ENCODE measurements around the gene CDCA7.

The CDCA7 gene

DNA sequence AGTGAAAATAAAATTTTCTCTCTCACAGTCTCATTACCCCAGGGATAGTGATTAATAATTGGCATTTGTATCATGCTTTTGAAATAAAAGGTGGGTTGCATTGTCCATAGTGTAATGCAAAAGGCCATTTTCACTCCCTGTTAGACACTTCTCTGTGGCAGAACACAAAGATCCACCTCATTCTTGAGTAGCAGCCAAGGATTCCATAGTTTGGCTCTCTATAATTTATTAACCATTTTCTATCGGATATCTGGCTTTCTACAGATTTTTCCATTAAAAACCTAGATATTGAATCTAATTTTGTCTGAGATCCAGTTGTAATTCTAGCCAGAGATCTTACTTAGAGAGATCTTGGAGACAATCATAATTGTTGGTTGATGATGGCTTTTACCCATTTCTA, 39.0 kb downstream of the CDCA7 start:
- no peak for TF ChIP-seq ZNF565 (CRISPR knock-in tag; conservative IDR thresholded peaks at IDR 0.05; ENCODE audit: low read depth)
- TF ChIP-seq, protein P1, sequence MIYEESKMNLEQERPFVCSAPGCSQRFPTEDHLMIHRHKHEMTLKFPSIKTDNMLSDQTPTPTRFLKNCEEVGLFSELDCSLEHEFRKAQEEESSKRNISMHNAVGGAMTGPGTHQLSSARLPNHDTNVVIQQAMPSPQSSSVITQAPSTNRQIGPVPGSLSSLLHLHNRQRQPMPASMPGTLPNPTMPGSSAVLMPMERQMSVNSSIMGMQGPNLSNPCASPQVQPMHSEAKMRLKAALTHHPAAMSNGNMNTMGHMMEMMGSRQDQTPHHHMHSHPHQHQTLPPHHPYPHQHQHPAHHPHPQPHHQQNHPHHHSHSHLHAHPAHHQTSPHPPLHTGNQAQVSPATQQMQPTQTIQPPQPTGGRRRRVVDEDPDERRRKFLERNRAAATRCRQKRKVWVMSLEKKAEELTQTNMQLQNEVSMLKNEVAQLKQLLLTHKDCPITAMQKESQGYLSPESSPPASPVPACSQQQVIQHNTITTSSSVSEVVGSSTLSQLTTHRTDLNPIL (CRISPR knock-in tag; IDR thresholded peaks at IDR 0.05; ENCODE audit: low read depth): no peak
- TF ChIP-seq ISL1 (CRISPR knock-in tag; IDR thresholded peaks at IDR 0.05): no peak
- no peak for TF ChIP-seq TOX (CRISPR knock-in tag; IDR thresholded peaks at IDR 0.05; ENCODE audit: borderline replicate concordance)
- no peak for TF ChIP-seq ZNF70 (CRISPR knock-in tag; IDR thresholded peaks at IDR 0.05)
- no peak for TF ChIP-seq ARNTL (CRISPR knock-in tag; IDR thresholded peaks at IDR 0.05; ENCODE audit: borderline replicate concordance, low read depth)
- TF ChIP-seq ESRRG (CRISPR knock-in tag; IDR thresholded peaks at IDR 0.05): no peak
- TF ChIP-seq GLIS3 (CRISPR knock-in tag; IDR thresholded peaks at IDR 0.05): no peak
- TF ChIP-seq PPARA (CRISPR knock-in tag; IDR thresholded peaks at IDR 0.05; ENCODE audit: borderline replicate concordance): no peak
- no peak for TF ChIP-seq ZFP30 (CRISPR knock-in tag; IDR thresholded peaks at IDR 0.05)
- no peak for TF ChIP-seq BACH2 (CRISPR knock-in tag; IDR thresholded peaks at IDR 0.05; ENCODE audit: borderline replicate concordance)
- TF ChIP-seq ZNF8 (CRISPR knock-in tag; IDR thresholded peaks at IDR 0.05): no peak
- no peak for ATAC-seq

DNA sequence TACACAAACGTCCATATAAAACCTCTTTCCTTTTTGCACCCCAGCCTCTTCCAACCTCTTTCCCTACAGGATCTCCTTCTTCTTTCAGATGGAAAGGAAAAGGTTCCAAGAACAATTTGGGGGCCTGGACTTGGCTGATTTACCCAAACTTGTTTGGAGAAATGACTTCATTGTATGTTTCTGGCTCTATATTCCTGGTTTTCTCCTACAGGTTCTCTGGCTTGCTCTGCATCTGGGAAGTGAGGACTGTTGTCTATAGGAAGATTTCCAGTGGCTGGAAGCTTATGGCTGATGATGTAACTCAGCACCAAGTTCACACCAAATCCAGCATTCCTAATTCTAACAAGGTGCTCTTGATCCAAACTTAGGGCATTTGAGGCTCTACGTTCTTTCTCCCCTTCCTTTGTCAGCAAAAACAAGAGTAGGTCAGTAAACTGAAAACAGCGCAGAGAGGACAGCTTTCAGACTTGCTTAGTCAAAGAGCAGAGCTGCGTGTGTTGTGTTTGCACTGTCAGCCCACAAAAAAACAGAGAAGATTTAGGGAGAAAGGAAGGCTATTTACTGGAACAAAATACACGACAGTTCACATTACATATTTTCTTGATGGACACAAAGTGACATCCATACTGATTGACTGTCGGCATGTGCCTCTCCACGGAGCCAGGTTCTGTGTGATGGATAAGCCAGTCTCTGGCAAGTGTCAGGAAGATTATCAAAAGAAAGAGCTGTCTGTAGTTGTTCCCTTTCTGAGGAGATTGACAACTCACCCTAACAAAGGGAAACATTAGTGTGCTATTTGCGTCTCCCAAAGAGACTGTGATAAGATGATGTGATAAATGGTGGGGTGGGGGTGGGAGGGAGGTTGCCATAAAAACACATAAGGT, 39.7 kb downstream of the CDCA7 start:
- no peak for ATAC-seq
- TF ChIP-seq ZNF565 (CRISPR knock-in tag; conservative IDR thresholded peaks at IDR 0.05; ENCODE audit: low read depth) (no peak), SNAI2 (CRISPR knock-in tag; IDR thresholded peaks at IDR 0.05) (no peak), ISL1 (CRISPR knock-in tag; IDR thresholded peaks at IDR 0.05) (no peak), BACH2 (CRISPR knock-in tag; IDR thresholded peaks at IDR 0.05; ENCODE audit: borderline replicate concordance) (no peak), ZNF8 (CRISPR knock-in tag; IDR thresholded peaks at IDR 0.05) (no peak), ZFP3 (CRISPR knock-in tag; IDR thresholded peaks at IDR 0.05) (no peak), GLIS3 (CRISPR knock-in tag; IDR thresholded peaks at IDR 0.05) (no peak), ZNF70 (CRISPR knock-in tag; IDR thresholded peaks at IDR 0.05) (no peak), PPARA (CRISPR knock-in tag; IDR thresholded peaks at IDR 0.05; ENCODE audit: borderline replicate concordance) (no peak), ZFP30 (CRISPR knock-in tag; IDR thresholded peaks at IDR 0.05) (no peak), ZC3H10 (CRISPR knock-in tag; IDR thresholded peaks at IDR 0.05) (no peak)
- TF ChIP-seq, protein P1 (CRISPR knock-in tag; IDR thresholded peaks at IDR 0.05; ENCODE audit: low read depth): no peak
- TF ChIP-seq, protein P2, sequence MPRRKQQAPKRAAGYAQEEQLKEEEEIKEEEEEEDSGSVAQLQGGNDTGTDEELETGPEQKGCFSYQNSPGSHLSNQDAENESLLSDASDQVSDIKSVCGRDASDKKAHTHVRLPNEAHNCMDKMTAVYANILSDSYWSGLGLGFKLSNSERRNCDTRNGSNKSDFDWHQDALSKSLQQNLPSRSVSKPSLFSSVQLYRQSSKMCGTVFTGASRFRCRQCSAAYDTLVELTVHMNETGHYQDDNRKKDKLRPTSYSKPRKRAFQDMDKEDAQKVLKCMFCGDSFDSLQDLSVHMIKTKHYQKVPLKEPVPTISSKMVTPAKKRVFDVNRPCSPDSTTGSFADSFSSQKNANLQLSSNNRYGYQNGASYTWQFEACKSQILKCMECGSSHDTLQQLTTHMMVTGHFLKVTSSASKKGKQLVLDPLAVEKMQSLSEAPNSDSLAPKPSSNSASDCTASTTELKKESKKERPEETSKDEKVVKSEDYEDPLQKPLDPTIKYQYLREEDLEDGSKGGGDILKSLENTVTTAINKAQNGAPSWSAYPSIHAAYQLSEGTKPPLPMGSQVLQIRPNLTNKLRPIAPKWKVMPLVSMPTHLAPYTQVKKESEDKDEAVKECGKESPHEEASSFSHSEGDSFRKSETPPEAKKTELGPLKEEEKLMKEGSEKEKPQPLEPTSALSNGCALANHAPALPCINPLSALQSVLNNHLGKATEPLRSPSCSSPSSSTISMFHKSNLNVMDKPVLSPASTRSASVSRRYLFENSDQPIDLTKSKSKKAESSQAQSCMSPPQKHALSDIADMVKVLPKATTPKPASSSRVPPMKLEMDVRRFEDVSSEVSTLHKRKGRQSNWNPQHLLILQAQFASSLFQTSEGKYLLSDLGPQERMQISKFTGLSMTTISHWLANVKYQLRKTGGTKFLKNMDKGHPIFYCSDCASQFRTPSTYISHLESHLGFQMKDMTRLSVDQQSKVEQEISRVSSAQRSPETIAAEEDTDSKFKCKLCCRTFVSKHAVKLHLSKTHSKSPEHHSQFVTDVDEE (CRISPR knock-in tag; IDR thresholded peaks at IDR 0.05): no peak
- TF ChIP-seq, protein P3, sequence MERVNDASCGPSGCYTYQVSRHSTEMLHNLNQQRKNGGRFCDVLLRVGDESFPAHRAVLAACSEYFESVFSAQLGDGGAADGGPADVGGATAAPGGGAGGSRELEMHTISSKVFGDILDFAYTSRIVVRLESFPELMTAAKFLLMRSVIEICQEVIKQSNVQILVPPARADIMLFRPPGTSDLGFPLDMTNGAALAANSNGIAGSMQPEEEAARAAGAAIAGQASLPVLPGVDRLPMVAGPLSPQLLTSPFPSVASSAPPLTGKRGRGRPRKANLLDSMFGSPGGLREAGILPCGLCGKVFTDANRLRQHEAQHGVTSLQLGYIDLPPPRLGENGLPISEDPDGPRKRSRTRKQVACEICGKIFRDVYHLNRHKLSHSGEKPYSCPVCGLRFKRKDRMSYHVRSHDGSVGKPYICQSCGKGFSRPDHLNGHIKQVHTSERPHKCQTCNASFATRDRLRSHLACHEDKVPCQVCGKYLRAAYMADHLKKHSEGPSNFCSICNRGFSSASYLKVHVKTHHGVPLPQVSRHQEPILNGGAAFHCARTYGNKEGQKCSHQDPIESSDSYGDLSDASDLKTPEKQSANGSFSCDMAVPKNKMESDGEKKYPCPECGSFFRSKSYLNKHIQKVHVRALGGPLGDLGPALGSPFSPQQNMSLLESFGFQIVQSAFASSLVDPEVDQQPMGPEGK (CRISPR knock-in tag; IDR thresholded peaks at IDR 0.05; ENCODE audit: borderline replicate concordance): no peak
- TF ChIP-seq, protein P4, sequence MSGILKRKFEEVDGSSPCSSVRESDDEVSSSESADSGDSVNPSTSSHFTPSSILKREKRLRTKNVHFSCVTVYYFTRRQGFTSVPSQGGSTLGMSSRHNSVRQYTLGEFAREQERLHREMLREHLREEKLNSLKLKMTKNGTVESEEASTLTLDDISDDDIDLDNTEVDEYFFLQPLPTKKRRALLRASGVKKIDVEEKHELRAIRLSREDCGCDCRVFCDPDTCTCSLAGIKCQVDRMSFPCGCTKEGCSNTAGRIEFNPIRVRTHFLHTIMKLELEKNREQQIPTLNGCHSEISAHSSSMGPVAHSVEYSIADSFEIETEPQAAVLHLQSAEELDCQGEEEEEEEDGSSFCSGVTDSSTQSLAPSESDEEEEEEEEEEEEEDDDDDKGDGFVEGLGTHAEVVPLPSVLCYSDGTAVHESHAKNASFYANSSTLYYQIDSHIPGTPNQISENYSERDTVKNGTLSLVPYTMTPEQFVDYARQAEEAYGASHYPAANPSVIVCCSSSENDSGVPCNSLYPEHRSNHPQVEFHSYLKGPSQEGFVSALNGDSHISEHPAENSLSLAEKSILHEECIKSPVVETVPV (CRISPR knock-in tag; IDR thresholded peaks at IDR 0.05): no peak
- TF ChIP-seq, protein P5, sequence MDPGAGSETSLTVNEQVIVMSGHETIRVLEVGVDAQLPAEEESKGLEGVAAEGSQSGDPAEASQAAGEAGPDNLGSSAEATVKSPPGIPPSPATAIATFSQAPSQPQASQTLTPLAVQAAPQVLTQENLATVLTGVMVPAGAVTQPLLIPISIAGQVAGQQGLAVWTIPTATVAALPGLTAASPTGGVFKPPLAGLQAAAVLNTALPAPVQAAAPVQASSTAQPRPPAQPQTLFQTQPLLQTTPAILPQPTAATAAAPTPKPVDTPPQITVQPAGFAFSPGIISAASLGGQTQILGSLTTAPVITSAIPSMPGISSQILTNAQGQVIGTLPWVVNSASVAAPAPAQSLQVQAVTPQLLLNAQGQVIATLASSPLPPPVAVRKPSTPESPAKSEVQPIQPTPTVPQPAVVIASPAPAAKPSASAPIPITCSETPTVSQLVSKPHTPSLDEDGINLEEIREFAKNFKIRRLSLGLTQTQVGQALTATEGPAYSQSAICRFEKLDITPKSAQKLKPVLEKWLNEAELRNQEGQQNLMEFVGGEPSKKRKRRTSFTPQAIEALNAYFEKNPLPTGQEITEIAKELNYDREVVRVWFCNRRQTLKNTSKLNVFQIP (CRISPR knock-in tag; IDR thresholded peaks at IDR 0.05; ENCODE audit: borderline replicate concordance, low read depth): no peak
